CD4-positive, alpha-beta T cell treated with Interferon gamma for 1 hour (primary cell): Measurements from ENCODE around the gene ENPP5.
"Not testable (repeated sequence)": the region's sequence is repeated elsewhere in the genome, so short reads cannot be mapped to it uniquely, and the experiment has no call there.

Experiments
- DNase-seq: peaks from one replicate; pipeline ENCODE4 v3.0.0-alpha.2; 2020

Gene ENPP5

DNA sequence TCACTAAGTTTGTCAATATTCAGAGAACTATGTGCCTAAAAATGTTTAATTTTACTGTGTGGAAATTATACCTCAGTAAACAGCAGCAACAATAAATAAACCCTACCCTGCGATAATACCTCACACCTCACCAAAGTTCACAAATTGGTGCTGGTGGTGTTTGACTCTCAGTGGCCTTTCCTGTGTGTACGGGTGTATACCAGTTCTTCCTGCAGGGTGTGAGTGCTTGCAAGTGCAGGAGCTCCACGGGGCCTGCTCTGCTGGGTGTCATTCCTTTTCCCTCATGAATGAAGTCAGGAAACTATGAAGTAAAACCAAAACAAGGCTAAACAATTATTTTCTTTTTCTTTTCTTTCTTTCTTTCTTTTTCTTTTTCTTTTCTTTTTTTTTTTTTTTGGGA is 4.1 kb upstream of the ENPP5 start:
- DNase-seq: no peak

GRCh38 chr6:46172176-46172575 is 1.4 kb upstream of the ENPP5 start:
- DNase-seq: no peak

GRCh38 chr6:46160102-46160501 is 10.7 kb downstream of the ENPP5 start:
- no peak for DNase-seq

DNA sequence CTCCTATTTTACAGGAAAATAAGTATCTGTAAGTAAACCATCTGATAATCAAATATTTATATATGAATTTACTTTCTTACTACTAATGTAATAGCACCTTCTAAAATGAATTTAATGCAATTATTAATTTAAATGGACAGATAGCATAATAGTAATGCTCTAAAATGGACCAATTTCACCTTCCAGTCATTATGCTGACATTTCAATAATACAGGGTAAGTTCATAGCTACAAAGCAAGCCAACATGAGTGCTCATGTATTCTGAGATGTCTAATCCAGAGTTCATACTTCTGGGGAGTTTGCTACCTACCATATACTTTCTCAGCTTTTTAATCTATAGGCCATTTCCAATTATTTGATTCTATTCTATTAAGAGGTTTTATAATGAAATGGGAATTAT is 11.6 kb downstream of the ENPP5 start:
- no peak for DNase-seq

DNA sequence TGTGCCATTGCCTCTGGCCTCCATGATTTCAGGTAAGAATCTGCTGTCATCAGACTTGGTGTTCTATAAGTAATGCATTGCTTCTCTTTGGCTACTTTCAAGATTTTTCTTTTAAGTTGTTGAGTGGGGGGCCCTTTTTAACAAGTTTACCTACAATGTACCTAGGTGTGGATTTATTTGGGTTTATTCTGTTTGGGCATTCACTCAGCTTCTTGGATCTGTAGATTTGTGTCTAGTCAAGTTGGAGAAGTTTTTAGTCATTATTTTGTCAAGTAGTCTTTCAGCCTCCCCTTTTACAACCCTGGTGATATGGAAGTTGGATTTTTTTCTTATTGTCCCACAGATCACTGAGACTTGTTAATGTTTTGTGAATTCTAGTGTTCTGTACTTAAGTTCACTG is 14.1 kb downstream of the ENPP5 start:
- no peak for DNase-seq

DNA sequence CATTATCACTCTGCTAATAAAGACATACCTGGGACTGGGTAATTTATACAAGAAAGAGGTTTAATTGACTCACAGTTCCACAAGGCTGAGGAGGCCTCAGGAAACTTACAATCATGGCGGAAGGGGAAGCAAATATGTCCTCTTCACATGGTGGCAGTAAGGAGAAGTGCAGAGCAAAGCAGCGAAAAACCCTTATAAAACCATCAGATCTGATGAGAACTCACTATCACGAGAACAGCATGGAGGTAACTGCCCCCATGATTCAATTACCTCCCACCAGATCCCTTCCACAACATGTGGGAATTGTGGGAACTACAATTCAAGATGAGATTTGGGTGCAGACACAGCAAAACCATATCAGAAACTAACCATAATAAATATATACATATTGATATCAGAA is 21.7 kb downstream of the ENPP5 start:
- DNase-seq: not testable (repeated sequence)

DNA sequence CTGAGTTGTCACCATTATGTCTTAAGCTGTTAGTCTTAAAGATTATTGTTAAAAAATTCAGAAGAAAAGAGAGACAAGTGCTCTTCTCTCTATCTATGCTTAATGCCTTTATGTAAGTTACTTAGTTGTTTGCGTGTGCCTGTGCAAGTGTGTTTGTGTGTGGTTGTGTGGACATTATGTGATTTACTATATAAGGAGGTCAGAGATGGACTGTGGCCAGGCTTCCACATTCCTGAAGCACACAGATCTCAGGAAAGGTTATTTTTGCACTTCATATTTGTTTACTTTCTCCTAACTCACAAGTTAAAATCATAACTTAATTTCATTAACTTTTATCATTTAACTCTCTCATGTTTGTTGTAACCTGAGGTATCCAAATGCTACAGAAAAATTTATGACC is 26.5 kb downstream of the ENPP5 start:
- no peak for DNase-seq

GRCh38 chr6:46138281-46138680 is 32.5 kb downstream of the ENPP5 start:
- no peak for DNase-seq

DNA sequence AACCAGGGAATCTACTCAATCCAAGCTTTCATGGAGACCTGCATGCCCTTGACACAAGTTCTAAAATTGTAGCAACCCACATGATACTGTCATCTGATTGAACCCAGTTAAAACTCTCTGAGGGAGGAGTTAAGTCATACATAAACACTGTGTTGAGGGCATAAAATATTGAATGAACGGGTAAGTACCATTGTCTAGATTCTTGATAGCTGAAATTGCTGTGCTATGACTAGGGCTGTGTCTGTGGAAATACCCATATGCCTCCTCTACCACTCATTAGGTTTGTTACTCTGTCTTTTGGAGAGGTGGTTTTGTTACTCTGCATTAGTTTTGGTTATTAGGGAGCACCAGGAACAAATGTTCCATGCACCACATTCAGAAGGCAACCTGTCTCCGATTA is 33.4 kb downstream of the ENPP5 start:
- DNase-seq: no peak

GRCh38 chr6:46136831-46137230 is 33.9 kb downstream of the ENPP5 start:
- DNase-seq: no peak

GRCh38 chr6:46135176-46135575 is 35.6 kb downstream of the ENPP5 start:
- DNase-seq: no peak

DNA sequence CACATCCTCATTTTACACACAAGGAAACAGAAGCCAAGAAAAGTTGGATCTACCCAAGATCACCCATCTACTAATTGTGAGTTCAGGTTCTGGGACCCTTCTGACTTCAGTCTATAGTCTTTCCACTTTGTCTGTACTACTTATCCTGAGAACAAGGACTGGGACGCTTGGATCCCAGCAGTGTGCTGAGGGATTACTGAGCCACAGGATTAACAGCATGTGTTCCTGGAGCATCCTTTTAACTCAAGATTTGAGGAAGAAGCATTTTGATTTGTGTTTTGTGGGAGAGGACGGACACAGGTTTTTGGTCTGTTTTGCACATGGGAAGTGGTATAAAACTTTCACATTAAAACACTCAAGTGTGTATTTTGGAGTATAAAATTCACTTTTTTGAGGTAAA is 36.6 kb downstream of the ENPP5 start:
- DNase-seq: no peak

DNA sequence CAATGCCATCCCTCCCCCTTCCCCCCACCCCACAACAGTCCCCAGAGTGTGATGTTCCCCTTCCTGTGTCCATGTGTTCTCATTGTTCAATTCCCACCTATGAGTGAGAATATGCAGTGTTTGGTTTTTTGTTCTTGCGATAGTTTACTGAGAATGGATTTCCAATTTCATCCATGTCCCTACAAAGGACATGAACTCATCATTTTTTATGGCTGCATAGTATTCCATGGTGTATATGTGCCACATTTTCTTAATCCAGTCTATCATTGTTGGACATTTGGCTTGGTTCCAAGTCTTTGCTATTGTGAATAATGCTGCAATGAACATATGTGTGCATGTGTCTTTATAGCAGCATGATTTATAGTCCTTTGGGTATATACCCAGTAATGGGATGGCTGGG is 39.5 kb downstream of the ENPP5 start:
- DNase-seq: not testable (repeated sequence)

- no peak for DNase-seq
Measured at GRCh38 chr6:46130666-46131065, 40.1 kb downstream of the ENPP5 start.

GRCh38 chr6:46129629-46130511 is 40.9 kb downstream of the ENPP5 start, which contains the start of gene ENPP4:
Gene ENPP4, plus strand, starts transcription at chr6:46129989. Its CDS starts 9,595 bp downstream, at chr6:46139584.
- DNase-seq: peak; percentile 95

- DNase-seq: no peak
Measured at GRCh38 chr6:46129291-46129628, 41.5 kb downstream of the ENPP5 start.

- DNase-seq: no peak
Measured at GRCh38 chr6:46128476-46128875, 42.3 kb downstream of the ENPP5 start.

- not testable (repeated sequence) for DNase-seq
Measured at GRCh38 chr6:46119679-46120078, 51.1 kb downstream of the ENPP5 start.

DNA sequence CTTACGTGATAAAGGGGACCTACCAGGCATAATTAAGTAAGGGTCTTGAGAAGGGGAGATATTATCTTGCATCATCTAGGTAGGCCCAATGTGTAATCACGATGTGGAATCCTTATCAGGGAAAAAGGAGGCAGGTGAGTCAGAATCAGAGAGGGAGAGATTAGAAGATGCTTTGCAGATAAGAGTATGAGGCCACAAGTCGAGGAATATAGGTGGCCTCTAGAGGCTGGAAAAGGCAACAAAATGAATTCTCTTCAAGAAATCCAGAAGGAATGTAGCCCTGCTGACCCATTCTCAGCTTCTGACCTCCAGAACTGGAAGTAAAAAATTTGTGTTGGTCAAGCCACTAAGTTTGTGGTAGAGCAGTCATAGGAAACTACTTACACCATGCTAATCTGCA is 51.9 kb downstream of the ENPP5 start:
- DNase-seq: no peak

- DNase-seq: no peak
Measured at GRCh38 chr6:46118157-46118556, 52.6 kb downstream of the ENPP5 start.

- DNase-seq: no peak
Measured at GRCh38 chr6:46116289-46116688, 54.5 kb downstream of the ENPP5 start.

- no peak for DNase-seq
Measured at GRCh38 chr6:46115634-46116033, 55.1 kb downstream of the ENPP5 start.

- DNase-seq: no peak
Measured at GRCh38 chr6:46113370-46113769, 57.4 kb downstream of the ENPP5 start.
